GM12874 (cell line): ENCODE data around the gene ENTPD6.

Experiments used
- CTCF ChIP-seq: IDR thresholded peaks from 2 replicates; pipeline ENCODE4 v1.5.1; 2011; ENCODE audit warnings: low read depth, mild to moderate bottlenecking, control low read depth, low read length, moderate library complexity; ENCODE audit not compliant: insufficient read depth

ENTPD6 gene

GRCh38 chr20:25193843-25194242 lies 1.7 kb upstream of the ENTPD6 start:
- no peak for TF ChIP-seq CTCF

- TF ChIP-seq CTCF: no peak
Measured at GRCh38 chr20:25194333-25194972, 1.1 kb upstream of the ENTPD6 start.

GRCh38 chr20:25195962-25196785 lies 662 bp downstream of the ENTPD6 start:
- TF ChIP-seq CTCF: no peak

GRCh38 chr20:25196786-25197120 lies 1.2 kb downstream of the ENTPD6 start:
- no peak for TF ChIP-seq CTCF

GRCh38 chr20:25197183-25197869 lies 1.8 kb downstream of the ENTPD6 start:
- TF ChIP-seq CTCF: no peak

GRCh38 chr20:25197870-25198190 lies 2.3 kb downstream of the ENTPD6 start:
- no peak for TF ChIP-seq CTCF

- TF ChIP-seq CTCF: no peak
Measured at GRCh38 chr20:25198663-25199383, 3.3 kb downstream of the ENTPD6 start.
